Measurements from ENCODE around the gene TET2.

Gene TET2

GRCh38 chr4:105306158-105306781 lies 159.6 kb downstream of the TET2 start:
- peak; percentile 53 for DNase-seq (ENCODE audit: low spot score)
- in situ Hi-C loops (cut with MboI; ENCODE audit: low sequenced_read_pairs, unreplicated experiment): no loop called here
- TF ChIP-seq CTCF (IDR thresholded peaks at IDR 0.05; ENCODE audit: borderline replicate concordance, control extremely low read depth, extremely low read depth, insufficient read depth, missing control alignments): no peak

- no peak for TF ChIP-seq CTCF (IDR thresholded peaks at IDR 0.05; ENCODE audit: borderline replicate concordance, control extremely low read depth, extremely low read depth, insufficient read depth, missing control alignments)
- in situ Hi-C loops (cut with MboI; ENCODE audit: low sequenced_read_pairs, unreplicated experiment): no loop called here
- no peak for DNase-seq (ENCODE audit: low spot score)
Measured at GRCh38 chr4:105306820-105307219, 160.1 kb downstream of the TET2 start.

GRCh38 chr4:105318486-105318885 lies 171.8 kb downstream of the TET2 start:
- no peak for TF ChIP-seq CTCF (IDR thresholded peaks at IDR 0.05; ENCODE audit: borderline replicate concordance, control extremely low read depth, extremely low read depth, insufficient read depth, missing control alignments)
- in situ Hi-C loops (cut with MboI; ENCODE audit: low sequenced_read_pairs, unreplicated experiment): no loop called here
- DNase-seq (ENCODE audit: low spot score): no peak

- DNase-seq (ENCODE audit: low spot score): no peak
- TF ChIP-seq CTCF (IDR thresholded peaks at IDR 0.05; ENCODE audit: borderline replicate concordance, control extremely low read depth, extremely low read depth, insufficient read depth, missing control alignments): no peak
- in situ Hi-C loops (cut with MboI; ENCODE audit: low sequenced_read_pairs, unreplicated experiment): no loop called here
Measured at GRCh38 chr4:105327222-105327621, 180.5 kb downstream of the TET2 start.

- in situ Hi-C loops (cut with MboI; ENCODE audit: low sequenced_read_pairs, unreplicated experiment): no loop called here
- no peak for TF ChIP-seq CTCF (IDR thresholded peaks at IDR 0.05; ENCODE audit: borderline replicate concordance, control extremely low read depth, extremely low read depth, insufficient read depth, missing control alignments)
- no peak for DNase-seq (ENCODE audit: low spot score)
Measured at GRCh38 chr4:105327956-105328355, 181.3 kb downstream of the TET2 start.

- TF ChIP-seq CTCF (IDR thresholded peaks at IDR 0.05; ENCODE audit: borderline replicate concordance, control extremely low read depth, extremely low read depth, insufficient read depth, missing control alignments): no peak
- in situ Hi-C loops (cut with MboI; ENCODE audit: low sequenced_read_pairs, unreplicated experiment): no loop called here
- DNase-seq (ENCODE audit: low spot score): no peak
Measured at GRCh38 chr4:105329081-105329480, 182.4 kb downstream of the TET2 start.

Data from GM13976 (cell line).